Common myeloid progenitor, CD34-positive (primary cell): ENCODE measurements around the gene EEF1AKMT1.

Source experiments
- CTCF ChIA-PET: fragments of 350-600 bp; sonication (Branson Sonifier 250); formaldehyde crosslinking; loops from one replicate; lab custom pipeline; 2021; ENCODE audit warnings: antibody characterized with exemption; lab: Charles Lee
- POLR2A ChIA-PET: fragments of 350-600 bp; sonication (Branson Sonifier 250); formaldehyde crosslinking; loops from one replicate; lab custom pipeline; 2021; ENCODE audit warnings: antibody characterized with exemption; lab: Charles Lee
- DNase-seq, 3 donors: peaks; one replicate each; pipeline versions ENCODE4 v3.0.0 to v3.0.0-alpha.2; 2013
- H3K27ac ChIP-seq, 2 experiments: 1 replicate in 1 of 2; 2 replicates in 1 of 2; pipeline ENCODE4 v1.7.0; 2013; ENCODE audit warnings: inconsistent platforms in 2 of 2, low read length in 2 of 2, mild to moderate bottlenecking in 2 of 2, low read depth in 1 of 2, moderate library complexity in 1 of 2; ENCODE audit not compliant: severe bottlenecking in 2 of 2, insufficient read depth in 1 of 2, poor library complexity in 1 of 2
- H3K27me3 ChIP-seq, 5 experiments: replicated peaks in 2 of 5; 1 replicate in 3 of 5; 2 replicates in 2 of 5; pipeline versions ENCODE4 v1.6.1 to v1.7.0; 2013; ENCODE audit warnings: low read length in 4 of 5, mild to moderate bottlenecking in 2 of 5, moderate library complexity in 2 of 5, inconsistent platforms in 1 of 5; ENCODE audit not compliant: insufficient read depth in 5 of 5, control insufficient read depth in 4 of 5
- H3K36me3 ChIP-seq, 4 experiments: 1 replicate in 2 of 4; 2 replicates in 2 of 4; pipeline versions ENCODE4 v1.6.1 to v1.7.0; 2013; ENCODE audit warnings: low read length in 3 of 4, control low read depth in 1 of 4, mild to moderate bottlenecking in 1 of 4; ENCODE audit not compliant: control insufficient read depth in 4 of 4, insufficient read depth in 4 of 4
- H3K4me1 ChIP-seq, 4 experiments: 1 replicate in 3 of 4; 2 replicates in 1 of 4; pipeline versions ENCODE4 v1.6.1 to v1.7.1; 2013; ENCODE audit warnings: low read length in 3 of 4, mild to moderate bottlenecking in 3 of 4, control low read depth in 1 of 4, inconsistent platforms in 1 of 4, moderate library complexity in 1 of 4; ENCODE audit not compliant: control insufficient read depth in 4 of 4, insufficient read depth in 4 of 4; ENCODE audit errors: control extremely low read depth in 1 of 4
- H3K4me3 ChIP-seq, 7 experiments: 1 replicate in 4 of 7; 2 replicates in 3 of 7; pipeline versions ENCODE4 v1.5.1 to v1.7.0; 2013; ENCODE audit warnings: mild to moderate bottlenecking in 7 of 7, low read length in 6 of 7, moderate library complexity in 6 of 7, inconsistent platforms in 2 of 7, low read depth in 2 of 7, control low read depth in 1 of 7; ENCODE audit not compliant: insufficient read depth in 4 of 7, control insufficient read depth in 1 of 7; ENCODE audit errors: extremely low read depth in 1 of 7
- H3K9me3 ChIP-seq, 5 experiments: 1 replicate in 4 of 5; 2 replicates in 1 of 5; pipeline versions ENCODE4 v1.6.1 to v1.7.1; 2013; ENCODE audit warnings: low read length in 4 of 5, mild to moderate bottlenecking in 2 of 5, inconsistent platforms in 1 of 5, low read depth in 1 of 5, moderate library complexity in 1 of 5; ENCODE audit not compliant: control insufficient read depth in 4 of 5, insufficient read depth in 2 of 5; ENCODE audit errors: control extremely low read depth in 1 of 5
- WGBS: methylation state at CpG from one replicate; pipeline ENCODE4 v1.1.5; 2013; ENCODE audit not compliant: insufficient coverage; 5-methylcytosine and 5-hydroxymethylcytosine counted together

EEF1AKMT1 gene

DNA sequence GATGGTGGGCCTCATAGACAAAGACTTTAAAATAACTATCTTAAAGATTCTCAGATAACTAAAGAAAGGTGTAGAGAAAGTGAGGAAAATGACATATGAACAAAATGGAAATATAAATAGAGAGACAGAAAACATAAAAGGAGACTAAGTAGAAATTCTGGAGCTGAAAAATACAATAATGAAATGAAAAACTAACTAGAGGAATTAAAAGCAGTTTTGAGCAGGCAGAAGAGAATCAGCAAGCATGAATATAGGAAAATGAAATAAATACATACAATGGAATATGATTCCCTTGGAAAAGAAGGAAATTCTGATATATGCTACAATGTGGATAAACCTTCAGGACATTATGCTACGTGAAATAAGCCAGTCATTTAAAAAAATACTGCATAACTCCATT, 3.9 kb downstream of the EEF1AKMT1 start:
- ChIA-PET POLR2A (no interaction called here), CTCF (no interaction called here)
- Histone ChIP-seq H3K9me3 (peaks cover 7 to 43% (median 12%) of the 10 kb centered on the region in 5 experiments), H3K36me3 (peaks cover 0 to 23% (median 9%) of the 10 kb centered on the region in 4 experiments), H3K27me3 (no peaks in the 10 kb centered on the region), H3K4me3 (no peak overlapping the region), H3K4me1 (peaks cover 5 to 15% (median 14%) of the 10 kb centered on the region in 4 experiments), H3K27ac (no peak overlapping the region)
- peak in 1 of 3 donors; percentile 12 for DNase-seq
- WGBS = no CpG with 5 or more reads among the region's 1 CpG

DNA sequence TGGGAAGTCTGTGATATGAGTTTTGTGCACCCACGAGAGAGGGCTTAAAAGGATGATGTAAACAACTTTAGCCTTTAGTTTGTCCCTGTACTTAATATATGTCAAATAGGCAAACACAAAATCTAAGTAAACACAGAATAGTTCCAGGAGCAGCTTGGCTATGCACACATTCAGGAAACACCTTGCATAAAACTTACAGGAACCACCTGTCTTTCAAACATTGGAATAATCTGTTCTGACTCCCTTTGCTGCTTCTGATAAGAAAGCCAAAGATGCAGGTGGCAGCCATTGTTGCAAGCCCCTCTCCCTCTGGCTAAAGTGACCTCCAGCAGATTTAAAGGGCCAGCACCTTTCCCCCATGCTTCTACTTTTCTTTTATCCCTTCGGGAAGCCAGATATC, 4.7 kb downstream of the EEF1AKMT1 start:
- POLR2A ChIA-PET = interaction anchor here (0.6 kb wide), 1 partner anchor 36 kb away, joined by 4 read pairs; no protein-coding TSS in a partner anchor
- 100% methylated on average over 1 of the region's 2 CpGs for WGBS
- peak overlapping the region in 1 of 7 experiments; percentile 24 for H3K4me3 ChIP-seq
- DNase-seq = peak in 2 of 3 donors; percentile 63 to 81
- H3K9me3 ChIP-seq = peaks cover 7 to 43% (median 12%) of the 10 kb centered on the region in 5 experiments
- no peaks in the 10 kb centered on the region for H3K27me3 ChIP-seq
- CTCF ChIA-PET = interaction anchor here (1.4 kb wide), 1 partner anchor 15 kb away, joined by 3 read pairs; no protein-coding TSS in a partner anchor
- H3K27ac ChIP-seq = no peak overlapping the region
- H3K36me3 ChIP-seq = peaks cover 0 to 23% (median 9%) of the 10 kb centered on the region in 4 experiments
- H3K4me1 ChIP-seq = peaks cover 5 to 15% (median 14%) of the 10 kb centered on the region in 4 experiments

DNA sequence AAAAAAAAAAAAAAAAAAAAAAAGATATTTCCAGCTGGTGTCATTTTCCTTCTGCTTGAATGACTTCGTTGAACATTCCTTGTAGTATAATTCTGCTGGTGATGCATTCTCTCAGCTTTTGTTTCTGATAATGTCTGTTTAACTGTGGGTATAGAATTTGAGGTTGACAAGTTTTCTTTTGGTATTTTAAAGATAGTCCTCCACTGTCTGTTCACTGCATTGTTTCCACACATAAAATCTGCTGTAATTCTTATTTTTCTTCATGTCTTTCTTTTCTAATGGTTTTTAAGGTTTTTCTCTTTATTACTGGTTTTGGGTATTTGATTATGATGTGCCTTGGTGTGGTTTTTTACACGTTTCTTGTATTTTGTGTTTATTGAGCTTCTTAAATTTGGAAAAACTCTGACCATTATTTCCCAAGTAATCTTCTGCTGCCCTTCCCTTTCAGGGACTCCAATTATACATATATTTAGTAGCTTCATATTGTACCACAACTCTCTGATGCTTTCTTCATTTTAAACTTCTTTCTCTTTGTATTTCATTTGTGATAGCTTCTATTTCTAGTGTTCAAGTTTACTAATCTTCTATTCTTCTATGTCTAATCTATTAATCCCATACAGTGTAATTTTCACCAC, 6.3 kb downstream of the EEF1AKMT1 start:
- POLR2A ChIA-PET = no interaction called here
- no CpG with 5 or more reads among the region's 2 CpGs for WGBS
- H3K4me3 ChIP-seq = no peak overlapping the region
- CTCF ChIA-PET = interaction anchor here (1.0 to 1.6 kb wide), 3 partner anchors 9 to 62 kb away, joined by 3 read pairs; no protein-coding TSS in a partner anchor
- no peaks in the 10 kb centered on the region for H3K27me3 ChIP-seq
- H3K36me3 ChIP-seq = peaks cover 0 to 23% (median 9%) of the 10 kb centered on the region in 4 experiments
- H3K27ac ChIP-seq = no peak overlapping the region
- peak in 1 of 3 donors; percentile 22 for DNase-seq
- H3K9me3 ChIP-seq = peaks cover 7 to 43% (median 12%) of the 10 kb centered on the region in 5 experiments
- H3K4me1 ChIP-seq = peaks cover 0 to 4% (median 2%) of the 10 kb centered on the region in 4 experiments

DNA sequence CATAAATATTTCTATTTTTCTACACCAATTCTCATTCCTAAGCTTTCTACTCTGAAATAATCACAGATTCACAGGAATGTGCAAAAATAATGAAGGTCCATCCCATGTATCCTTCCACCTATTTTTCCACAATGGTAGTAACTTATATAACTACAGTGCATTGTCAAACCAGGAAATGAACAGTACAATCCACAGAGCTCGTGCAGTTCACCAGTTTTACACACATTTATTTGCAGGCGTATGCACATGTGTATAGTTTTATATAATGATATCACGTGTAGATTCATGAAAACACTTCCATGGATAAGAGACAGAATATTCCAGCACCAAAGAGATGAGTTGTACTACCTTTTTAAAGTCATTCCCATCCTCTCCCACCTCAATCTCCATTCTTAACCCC, 12.9 kb downstream of the EEF1AKMT1 start:
- Histone ChIP-seq H3K27ac (no peak overlapping the region), H3K4me1 (no peaks in the 10 kb centered on the region), H3K4me3 (no peak overlapping the region), H3K36me3 (peaks cover 0 to 14% (median 6%) of the 10 kb centered on the region in 4 experiments), H3K9me3 (peaks cover 3 to 27% (median 9%) of the 10 kb centered on the region in 5 experiments), H3K27me3 (no peaks in the 10 kb centered on the region)
- DNase-seq = no peak
- ChIA-PET POLR2A (no interaction called here), CTCF (interaction anchor here (0.6 kb wide), 1 partner anchor 580 kb away, joined by 3 read pairs; no protein-coding TSS in a partner anchor)
- no CpG with 5 or more reads among the region's 3 CpGs for WGBS

DNA sequence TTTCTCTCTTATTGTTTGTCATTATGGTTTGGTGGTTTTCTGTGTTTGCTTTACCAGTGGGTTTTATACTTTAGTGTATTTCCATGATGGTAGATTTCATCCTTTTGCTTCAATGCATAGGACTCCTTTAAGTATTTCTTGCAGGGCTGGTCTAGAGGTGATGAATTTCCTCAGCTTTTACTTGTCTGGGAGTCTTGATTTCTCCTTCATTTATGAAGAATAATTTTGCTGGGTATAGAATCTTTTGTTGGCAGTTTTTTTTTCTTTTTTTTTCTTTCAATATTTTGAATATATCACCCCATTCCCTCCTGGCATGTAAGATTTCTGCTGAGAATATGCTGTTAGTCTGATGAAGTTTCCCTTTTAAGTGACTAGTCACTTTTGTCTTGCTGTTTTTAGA, 19.8 kb downstream of the EEF1AKMT1 start:
- CTCF ChIA-PET = interaction anchor here (1.3 kb wide), 1 partner anchor 15 kb away, joined by 3 read pairs; no protein-coding TSS in a partner anchor

DNA sequence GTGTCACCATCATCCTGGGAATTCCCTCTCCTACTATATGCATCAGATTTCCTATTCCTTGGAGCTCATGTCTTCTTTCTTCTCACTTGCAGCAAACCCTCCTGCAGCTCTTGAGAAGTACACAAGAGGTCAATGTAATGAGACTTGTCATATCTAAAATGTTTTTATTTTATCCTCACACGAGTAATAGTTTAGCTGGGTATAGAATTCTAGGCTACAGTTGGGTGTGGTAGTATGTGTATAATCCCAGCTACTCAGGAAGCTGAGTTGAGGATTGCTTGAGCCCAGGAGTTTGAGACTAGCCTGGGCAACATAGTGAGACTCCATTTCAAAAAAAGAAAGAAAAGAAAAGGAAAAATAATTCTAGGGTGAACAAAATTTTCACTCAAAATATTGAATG, 24.4 kb downstream of the EEF1AKMT1 start:
- ChIA-PET POLR2A (no interaction called here), CTCF (interaction anchor here (1.3 to 1.8 kb wide), 2 partner anchors 41 to 79 kb away, joined by 3 to 5 read pairs; no protein-coding TSS in a partner anchor)
- H3K27me3 ChIP-seq = no peaks in the 10 kb centered on the region
- no CpG with 5 or more reads among the region's 1 CpG for WGBS
- DNase-seq = no peak
- peaks cover 5 to 49% (median 12%) of the 10 kb centered on the region in 5 experiments for H3K9me3 ChIP-seq
- no peak overlapping the region for H3K27ac ChIP-seq
- peaks cover 0 to 9% (median 3%) of the 10 kb centered on the region in 4 experiments for H3K36me3 ChIP-seq
- no peaks in the 10 kb centered on the region for H3K4me1 ChIP-seq
- no peak overlapping the region for H3K4me3 ChIP-seq

More for the DNA sequence above, 19.8 kb downstream of the EEF1AKMT1 start:
- peaks cover 7 to 29% (median 10%) of the 10 kb centered on the region in 4 experiments for H3K36me3 ChIP-seq
- no peak overlapping the region for H3K27ac ChIP-seq
- peak in 2 of 3 donors; percentile 35 to 59 for DNase-seq
- POLR2A ChIA-PET = no interaction called here
- H3K4me1 ChIP-seq = no peaks in the 10 kb centered on the region
- no peaks in the 10 kb centered on the region for H3K27me3 ChIP-seq
- peaks cover 15 to 74% (median 20%) of the 10 kb centered on the region in 5 experiments for H3K9me3 ChIP-seq
- H3K4me3 ChIP-seq = no peak overlapping the region
